Keratinocyte (primary cell): ENCODE data around the gene KBTBD3. TPM values are rescaled to one million over a fixed set of nuclear protein-coding genes. Genes with fewer than 3 reads are reported as not detected.

ENCODE experiments used
- DNase-seq: peaks from one replicate; pipeline ENCODE4 v3.0.0-alpha.2; 2011; ENCODE audit warnings: low read depth, missing footprints, low spot score
- FAIRE-seq: peaks from 2 replicates; lab custom pipeline; 2011; peaks lifted over from hg19 to GRCh38; lab: Jason Lieb, UNC
- H2AFZ ChIP-seq: 2 replicates; pipeline ENCODE4 v1.6.0; 2012; ENCODE audit warnings: low read length, control low read depth, inconsistent platforms; ENCODE audit not compliant: control insufficient read depth
- H3K27ac ChIP-seq: 2 replicates; pipeline ENCODE4 v1.5.1; 2011; ENCODE audit warnings: low read length; ENCODE audit not compliant: control insufficient read depth, insufficient read depth
- H3K27me3 ChIP-seq: 3 replicates; pipeline ENCODE4 v1.6.0; 2011; ENCODE audit warnings: low read length; ENCODE audit not compliant: control insufficient read depth, insufficient read depth; ENCODE audit errors: extremely low read depth
- H3K36me3 ChIP-seq, 2 experiments: 2 replicates in 1 of 2; 3 replicates in 1 of 2; pipeline ENCODE4 v1.5.1; 2011; ENCODE audit warnings: low read length in 2 of 2, mild to moderate bottlenecking in 1 of 2; ENCODE audit not compliant: control insufficient read depth in 2 of 2, insufficient read depth in 2 of 2; ENCODE audit errors: extremely low read depth in 1 of 2
- H3K4me1 ChIP-seq: 3 replicates; pipeline ENCODE4 v1.5.1; 2011; ENCODE audit warnings: low read length; ENCODE audit not compliant: control insufficient read depth, insufficient read depth; ENCODE audit errors: extremely low read depth
- H3K4me2 ChIP-seq: 3 replicates; pipeline ENCODE4 v1.6.0; 2011; ENCODE audit warnings: low read depth, low read length; ENCODE audit not compliant: control insufficient read depth, insufficient read depth; ENCODE audit errors: extremely low read depth
- H3K4me3 ChIP-seq, 3 experiments: fragments of 200-600 bp in 1 of 3; sonication (generic) in 1 of 3; 2 replicates in 2 of 3; 3 replicates in 1 of 3; pipeline ENCODE4 v1.5.1; 2011 to 2016; ENCODE audit warnings: low read length in 3 of 3, mild to moderate bottlenecking in 3 of 3, control low read depth in 2 of 3, inconsistent platforms in 1 of 3, low read depth in 1 of 3, mixed read lengths in 1 of 3, mixed run types in 1 of 3, moderate library complexity in 1 of 3; ENCODE audit not compliant: control insufficient read depth in 2 of 3, insufficient read depth in 2 of 3; ENCODE audit errors: extremely low read depth in 1 of 3
- H3K79me2 ChIP-seq: 2 replicates; pipeline ENCODE4 v1.6.0; 2012; ENCODE audit warnings: low read length; ENCODE audit not compliant: control insufficient read depth, insufficient read depth
- H3K9ac ChIP-seq: 3 replicates; pipeline ENCODE4 v1.6.0; 2011; ENCODE audit warnings: low read length; ENCODE audit not compliant: control insufficient read depth, insufficient read depth; ENCODE audit errors: extremely low read depth
- H3K9me1 ChIP-seq: 3 replicates; pipeline ENCODE4 v1.6.0; 2011; ENCODE audit warnings: low read length; ENCODE audit not compliant: control insufficient read depth, insufficient read depth; ENCODE audit errors: extremely low read depth
- H3K9me3 ChIP-seq: 2 replicates; pipeline ENCODE4 v1.5.1; 2012; ENCODE audit warnings: low read depth, low read length; ENCODE audit not compliant: control insufficient read depth
- H4K20me1 ChIP-seq: 3 replicates; pipeline ENCODE4 v1.6.0; 2011; ENCODE audit warnings: low read length; ENCODE audit not compliant: control insufficient read depth, insufficient read depth; ENCODE audit errors: extremely low read depth
- CTCF ChIP-seq, 3 experiments: IDR thresholded peaks in 1 of 3; conservative IDR thresholded peaks in 1 of 3; optimal IDR thresholded peaks in 1 of 3; 2 replicates in 2 of 3; 3 replicates in 1 of 3; pipeline versions ENCODE3 to v1.5.1; 2011; ENCODE audit warnings: low read length in 3 of 3, mild to moderate bottlenecking in 3 of 3, moderate library complexity in 2 of 3, control low read depth in 1 of 3, inconsistent platforms in 1 of 3; ENCODE audit not compliant: insufficient read depth in 2 of 3; ENCODE audit errors: extremely low read depth in 1 of 3
- EZH2 ChIP-seq: IDR thresholded peaks from one replicate; pipeline ENCODE4 v1.6.1; 2012; ENCODE audit warnings: inconsistent platforms, mild to moderate bottlenecking, low read length, moderate library complexity
- dilution Hi-C: fragments of 300-500 bp; cut with MboI; formaldehyde crosslinking; loops from one replicate; pipeline ENCODE4 v1.7.0; 2020; ENCODE audit warnings: low sequenced_read_pairs; ENCODE audit not compliant: extremely low pct_ligation_motif_present
- polyA plus RNA-seq, 5 experiments: library from polyadenylated mRNA; depleted of rRNA in 3 of 5; stranded (reverse) in 3 of 5; stranded (forward) in 1 of 5; unstranded in 1 of 5; fragments of >200 nt; gene quantifications; 1 replicate in 1 of 5; 2 replicates in 3 of 5; 3 replicates in 1 of 5; pipeline versions ENCODE4 v1.2.1 to v1.2.3, GENCODE V29; 2011 to 2012; ENCODE audit warnings: missing spikeins in 2 of 5, low read depth in 1 of 5, low replicate concordance in 1 of 5

Gene KBTBD3
- polyA plus RNA-seq, 1 donor (not counting 4 experiments of a cell fraction or from before 2014, with no cell fraction given) = 8.9 TPM

- H3K4me1 ChIP-seq = no peaks in the 10 kb centered on the region
- H4K20me1 ChIP-seq = no peaks in the 10 kb centered on the region
- FAIRE-seq = no peak
- H2AFZ ChIP-seq = no peak overlapping the region
- dilution Hi-C loops = no loop called here
- no peaks in the 10 kb centered on the region for H3K9me1 ChIP-seq
- no peaks in the 10 kb centered on the region for H3K79me2 ChIP-seq
- H3K9me3 ChIP-seq = no peaks in the 10 kb centered on the region
- no peak overlapping the region for H3K4me2 ChIP-seq
- no peak overlapping the region for H3K9ac ChIP-seq
- no peak overlapping the region for H3K27ac ChIP-seq
- DNase-seq = no peak
- H3K36me3 ChIP-seq = no peaks in the 10 kb centered on the region
- no peaks in the 10 kb centered on the region for H3K27me3 ChIP-seq
- no peak for TF ChIP-seq EZH2
- TF ChIP-seq CTCF (optimal IDR thresholded peaks at IDR 0.05 in 1 of 3, IDR thresholded peaks at IDR 0.05 in 1 of 3, conservative IDR thresholded peaks at IDR 0.05 in 1 of 3; ENCODE audit: extremely low read depth in 1 of 3, insufficient read depth in 2 of 3, low read length in 3 of 3) = no peak
- no peak overlapping the region for H3K4me3 ChIP-seq
These were observed 33.6 kb downstream of the KBTBD3 start for GRCh38 chr11:106043540-106043939.

- Histone ChIP-seq H3K9me3 (no peaks in the 10 kb centered on the region), H3K79me2 (no peaks in the 10 kb centered on the region), H3K9ac (no peak overlapping the region), H3K4me2 (no peak overlapping the region), H3K27ac (no peak overlapping the region), H3K27me3 (no peaks in the 10 kb centered on the region), H3K4me3 (no peak overlapping the region), H3K9me1 (no peaks in the 10 kb centered on the region), H3K36me3 (no peaks in the 10 kb centered on the region), H2AFZ (no peak overlapping the region), H4K20me1 (no peaks in the 10 kb centered on the region), H3K4me1 (no peaks in the 10 kb centered on the region)
- dilution Hi-C loops = no loop called here
- no peak for TF ChIP-seq EZH2
- TF ChIP-seq CTCF (optimal IDR thresholded peaks at IDR 0.05 in 1 of 3, IDR thresholded peaks at IDR 0.05 in 1 of 3, conservative IDR thresholded peaks at IDR 0.05 in 1 of 3; ENCODE audit: extremely low read depth in 1 of 3, insufficient read depth in 2 of 3, low read length in 3 of 3) = no peak
- no peak for FAIRE-seq
- DNase-seq = no peak
These were observed 44.3 kb downstream of the KBTBD3 start for GRCh38 chr11:106032861-106033260.
